ENCODE data around the gene RSPH10B2. TPM values are rescaled to one million over a fixed set of nuclear protein-coding genes. Genes with fewer than 3 reads are reported as not detected.
"Not testable (repeated sequence)": the region's sequence is repeated elsewhere in the genome, so short reads cannot be mapped to it uniquely, and the experiment has no call there.

RSPH10B2 gene
- total RNA-seq, 2 donors from 2014 or later: 0.39 TPM; not detected in 1

DNA sequence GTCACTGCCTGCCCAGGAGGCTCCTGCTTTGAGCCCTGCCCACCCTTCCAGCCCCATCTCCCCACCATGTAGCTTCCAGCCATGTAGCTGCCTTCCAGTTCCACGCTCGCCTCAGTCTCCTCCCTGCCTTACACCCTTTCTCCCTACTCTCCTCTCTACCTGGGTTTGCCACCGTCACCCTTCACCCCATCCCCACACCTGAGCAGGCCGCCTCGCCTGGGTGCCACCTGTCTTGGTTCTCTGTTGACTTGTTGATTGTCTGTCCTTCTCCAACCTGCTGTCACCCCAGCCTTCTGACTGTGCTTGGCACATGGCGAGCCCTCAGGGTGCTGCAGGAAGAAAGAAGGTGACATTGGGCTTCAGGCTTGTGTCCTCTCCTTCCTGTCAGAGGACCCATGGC is 3.7 kb upstream of the RSPH10B2 start:
- ATAC-seq; DNase-seq; intact Hi-C loops (cut with DNase I, micrococcal nuclease): not testable (repeated sequence)

DNA sequence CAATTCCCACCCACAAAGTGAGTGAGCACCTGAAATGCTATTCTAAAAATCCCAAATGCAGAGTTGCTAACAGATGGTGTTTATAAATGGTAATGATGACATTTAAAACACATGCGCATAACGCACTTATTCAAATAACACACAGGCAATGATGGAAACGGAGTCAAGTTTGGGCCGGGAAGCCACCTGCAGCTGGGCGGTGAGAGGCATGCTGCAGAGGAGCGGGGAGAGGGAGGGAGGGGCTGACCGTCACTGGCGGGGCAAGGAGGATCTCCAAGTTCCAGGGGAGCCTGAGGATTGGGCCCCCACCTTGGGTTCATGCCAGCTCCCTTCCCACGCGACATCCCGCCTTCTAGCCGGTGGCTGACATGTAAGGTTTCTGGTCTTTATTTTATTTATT is 7.3 kb downstream of the RSPH10B2 start:
- intact Hi-C loops (cut with DNase I, micrococcal nuclease); ATAC-seq; DNase-seq: not testable (repeated sequence)

DNA sequence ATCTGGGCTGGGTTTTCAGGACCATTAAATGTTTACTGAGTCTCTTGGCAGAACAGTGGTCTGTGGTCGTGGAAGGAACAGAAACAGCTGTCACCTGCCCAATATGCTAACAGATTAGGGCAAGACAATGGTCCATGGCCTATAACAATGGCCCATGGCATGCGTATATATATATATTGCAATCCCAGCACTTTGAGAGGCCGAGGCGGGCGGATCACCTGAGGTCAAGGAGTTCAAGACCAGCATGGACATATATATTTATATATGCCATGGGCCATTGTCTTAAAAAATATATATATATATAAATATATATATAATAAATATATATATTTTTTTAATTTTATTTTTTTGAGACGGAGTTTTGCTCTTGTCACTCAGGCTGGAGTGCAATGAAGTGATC is 27.7 kb downstream of the RSPH10B2 start:
- DNase-seq; ATAC-seq; intact Hi-C loops (cut with DNase I, micrococcal nuclease): not testable (repeated sequence)

DNA sequence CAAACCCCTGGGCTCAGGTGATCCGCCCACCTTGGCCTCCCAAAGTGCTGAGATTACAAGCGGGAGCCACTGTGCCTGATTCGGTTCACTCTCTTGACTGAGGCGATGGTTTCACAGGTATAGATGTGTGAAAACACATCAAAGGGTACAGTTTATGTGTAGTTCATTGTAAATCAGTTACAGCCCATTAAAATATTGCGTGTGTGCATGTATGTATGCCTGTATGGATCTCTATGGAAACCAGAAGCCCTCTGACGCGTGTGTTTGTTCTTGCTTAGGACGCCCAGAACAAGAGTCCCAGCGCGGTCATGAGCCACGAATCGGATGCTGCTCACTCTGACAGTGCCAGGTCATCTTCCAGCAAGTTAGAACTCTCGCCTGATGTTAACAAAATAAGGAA is 35.5 kb downstream of the RSPH10B2 start:
- DNase-seq; ATAC-seq; intact Hi-C loops (cut with DNase I, micrococcal nuclease): not testable (repeated sequence)

DNA sequence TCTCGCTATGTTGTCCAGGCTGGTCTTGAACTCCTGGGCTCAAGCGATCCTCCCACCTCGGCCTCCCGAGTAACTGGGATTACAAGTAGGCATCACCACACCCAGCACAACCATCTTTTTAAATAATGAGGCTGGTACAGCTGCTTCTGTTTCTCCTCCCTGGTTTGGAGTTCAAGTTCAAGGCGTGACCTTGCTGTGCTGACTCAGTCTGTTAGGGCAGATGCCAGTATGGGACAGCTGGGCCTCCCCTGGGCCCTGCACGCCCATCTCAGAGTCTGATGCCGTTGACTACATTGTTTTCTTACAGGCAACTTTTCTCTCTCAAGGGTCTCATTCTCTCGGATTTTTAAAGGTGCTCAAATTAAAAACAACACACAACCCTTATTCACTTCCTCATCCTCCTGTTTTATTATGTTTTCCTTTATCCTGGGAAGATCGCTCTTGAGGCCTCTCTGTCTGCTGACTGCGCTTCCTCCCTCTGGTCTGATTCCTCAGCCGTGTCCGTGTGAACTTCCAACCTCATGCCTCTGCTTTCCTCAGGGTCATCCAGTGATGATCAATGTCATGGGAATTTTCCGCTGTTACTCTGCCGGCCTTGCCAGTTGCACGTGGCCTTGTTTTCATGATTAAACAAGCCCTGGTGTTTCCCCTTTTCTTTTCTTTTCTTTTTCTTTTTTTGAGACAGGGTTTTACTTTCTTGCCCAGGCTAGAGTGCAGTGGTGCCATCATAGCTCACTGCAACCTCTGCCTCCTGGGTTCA is 38.4 kb downstream of the RSPH10B2 start:
- DNase-seq; intact Hi-C loops (cut with DNase I, micrococcal nuclease): not testable (repeated sequence)
- ATAC-seq: peak; percentile 21

DNA sequence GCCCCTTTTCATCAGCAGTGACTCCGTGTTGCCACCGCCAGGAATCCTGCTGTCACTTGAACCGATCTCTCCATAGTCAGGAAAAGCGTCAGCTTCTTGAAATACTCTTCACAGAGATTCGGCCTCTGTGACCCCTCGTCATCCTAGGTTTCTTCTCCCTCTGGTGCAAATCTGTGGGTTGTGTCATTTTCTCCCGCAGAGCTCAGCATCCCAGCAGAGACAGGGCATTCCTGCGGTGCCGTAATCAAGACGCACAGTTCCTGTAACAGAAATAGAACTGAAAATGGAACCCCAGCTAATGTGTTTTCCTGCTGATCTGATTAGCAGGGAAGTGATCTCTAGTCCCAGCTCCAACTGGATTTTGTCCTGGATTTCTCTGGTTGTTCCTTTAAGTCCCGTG is 40.4 kb downstream of the RSPH10B2 start:
- intact Hi-C loops (cut with DNase I, micrococcal nuclease); ATAC-seq; DNase-seq: not testable (repeated sequence)

DNA sequence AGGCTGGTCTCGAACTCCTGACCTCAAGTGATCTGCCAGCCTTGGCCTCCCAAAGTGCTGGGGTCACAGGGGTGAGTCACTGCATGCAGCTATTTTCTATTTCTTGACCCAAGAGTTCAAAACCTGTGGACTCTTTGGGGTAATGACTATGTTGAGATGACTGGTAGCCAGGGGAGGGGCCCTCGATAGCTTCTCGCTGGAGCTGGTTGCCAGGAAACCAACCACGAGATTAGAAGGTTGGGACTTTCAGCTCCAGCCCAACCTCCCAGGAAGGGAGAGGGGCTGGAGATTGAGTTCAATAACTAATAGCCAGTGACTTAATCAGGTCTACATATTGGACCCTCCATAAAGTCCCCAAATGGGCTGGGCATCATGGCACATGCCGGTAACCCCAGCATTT is 43.3 kb downstream of the RSPH10B2 start:
- ATAC-seq, DNase-seq: not testable (repeated sequence)

DNA sequence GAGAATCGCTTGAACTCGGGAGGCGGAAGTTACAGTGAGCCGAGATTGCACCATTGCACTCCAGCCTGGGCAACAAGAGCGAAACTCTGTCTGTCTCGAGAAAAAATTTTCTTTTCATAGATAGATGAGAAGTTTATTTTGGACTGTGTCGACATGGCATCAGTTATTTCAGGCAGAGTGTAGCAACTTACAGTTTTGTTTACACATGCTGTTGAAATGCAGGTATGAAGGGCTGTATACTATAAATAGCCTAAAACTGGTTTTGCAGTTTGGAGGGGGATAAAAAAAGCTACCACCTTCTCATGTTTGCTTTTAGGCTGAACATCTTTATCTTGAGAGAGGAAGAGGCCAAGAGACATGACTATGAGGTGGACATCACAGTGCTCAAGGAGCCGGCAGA is 44.1 kb downstream of the RSPH10B2 start:
- DNase-seq; intact Hi-C loops (cut with DNase I, micrococcal nuclease); ATAC-seq: not testable (repeated sequence)

More for the DNA sequence above, 43.3 kb downstream of the RSPH10B2 start:
- intact Hi-C loops (cut with DNase I, micrococcal nuclease): not testable (repeated sequence)

DNA sequence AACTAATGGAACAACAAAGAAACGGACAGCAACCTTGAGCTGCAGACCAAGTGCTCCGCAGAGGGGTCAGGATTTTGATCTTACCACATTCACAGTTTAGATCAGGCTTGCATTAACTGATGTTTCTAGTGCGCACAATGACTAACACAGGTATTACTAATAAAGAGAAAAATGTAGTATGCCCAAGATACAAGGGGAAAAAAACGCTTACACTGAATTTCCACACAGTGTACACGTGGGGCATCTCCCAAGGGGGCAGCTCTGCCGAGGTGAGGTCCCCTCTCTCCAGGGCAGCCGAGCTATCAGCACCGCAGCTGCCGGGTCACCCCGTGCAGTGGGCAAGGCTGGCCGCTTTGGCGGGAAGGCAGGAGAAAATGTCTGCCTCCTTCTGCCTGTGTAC is 46.0 kb downstream of the RSPH10B2 start:
- intact Hi-C loops (cut with DNase I, micrococcal nuclease); ATAC-seq; DNase-seq: not testable (repeated sequence)

DNA sequence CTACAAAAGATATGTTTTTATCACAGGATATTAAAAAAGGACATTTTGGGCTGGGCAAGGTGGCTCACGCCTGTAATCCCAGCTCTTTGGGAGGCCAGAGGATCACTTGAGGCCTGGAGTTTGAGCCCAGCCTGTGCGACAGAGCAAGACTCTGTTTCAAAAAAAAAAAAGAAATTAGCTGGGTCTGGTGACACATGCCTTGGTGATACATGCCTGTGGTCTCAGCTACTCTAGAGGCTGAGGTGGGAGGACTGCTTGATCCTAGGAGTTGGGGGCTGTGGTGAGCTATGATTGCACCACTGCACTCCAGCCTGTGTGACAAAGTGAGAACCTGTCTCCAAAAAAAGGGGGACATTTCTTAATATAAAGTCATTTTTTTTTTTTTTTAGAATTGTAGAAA is 46.4 kb downstream of the RSPH10B2 start:
- DNase-seq; ATAC-seq; intact Hi-C loops (cut with DNase I, micrococcal nuclease): not testable (repeated sequence)

DNA sequence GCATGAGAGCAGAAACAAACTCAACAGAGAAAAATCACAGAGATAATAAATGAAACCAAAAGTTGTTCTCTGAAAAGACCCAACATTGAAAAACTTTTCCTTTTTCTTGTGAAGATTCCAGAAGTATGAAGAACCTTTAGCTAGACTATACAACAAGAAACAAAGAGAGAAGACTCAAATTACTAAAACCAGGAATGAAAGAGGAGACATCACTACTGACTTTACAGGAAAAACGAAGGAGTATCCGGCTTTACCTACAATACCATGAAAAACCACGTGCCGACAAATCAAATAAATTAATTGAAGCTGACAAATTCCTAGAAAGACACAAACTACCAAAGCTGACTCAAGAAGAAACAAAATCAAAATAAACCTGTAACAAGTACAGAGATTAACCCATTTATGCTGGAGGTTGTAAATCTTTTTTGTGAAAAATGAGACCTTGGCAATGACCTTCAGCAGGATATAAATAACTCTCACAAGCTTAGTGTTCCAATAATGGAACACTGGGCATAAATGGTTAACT is 53.6 kb downstream of the RSPH10B2 start:
- DNase-seq; ATAC-seq; intact Hi-C loops (cut with DNase I, micrococcal nuclease): not testable (repeated sequence)

DNA sequence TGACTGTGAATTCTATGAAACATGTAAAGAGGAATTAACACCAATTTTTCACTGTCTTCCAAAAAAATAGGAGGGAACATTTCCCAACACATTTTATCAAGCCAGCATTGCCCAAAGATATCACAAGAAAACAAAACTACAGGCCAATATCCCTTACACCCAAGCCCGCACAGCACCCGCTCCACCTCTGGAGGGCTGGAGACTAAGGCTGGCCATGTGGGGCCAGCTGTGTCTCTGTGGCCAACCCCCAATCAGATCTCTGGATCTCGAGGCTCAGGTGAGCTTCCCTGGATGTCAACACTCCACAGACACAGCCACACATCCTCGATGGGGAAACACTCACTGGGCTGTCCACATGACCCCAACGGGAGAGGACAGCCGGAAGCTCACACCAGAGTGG is 54.1 kb downstream of the RSPH10B2 start:
- intact Hi-C loops (cut with DNase I, micrococcal nuclease); ATAC-seq; DNase-seq: not testable (repeated sequence)

DNA sequence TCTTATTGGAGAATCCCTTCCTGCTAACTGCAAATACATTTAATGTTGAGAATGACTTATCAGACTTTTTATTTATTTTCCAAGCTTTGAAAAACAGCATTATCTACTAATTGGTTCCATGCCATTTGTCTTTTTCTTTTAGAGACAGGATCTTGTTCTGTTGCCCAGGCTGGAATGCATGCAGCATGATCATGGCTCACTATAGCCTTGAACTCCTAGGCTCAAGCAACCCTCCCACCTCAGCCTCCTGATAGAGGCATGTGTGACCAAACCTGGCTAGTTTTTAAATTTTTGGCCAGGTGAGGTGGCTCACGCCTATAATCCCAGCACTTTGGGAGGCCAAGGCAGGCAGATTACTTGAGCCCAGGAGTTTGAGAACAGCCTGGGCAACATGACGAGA is 59.1 kb downstream of the RSPH10B2 start:
- ATAC-seq; intact Hi-C loops (cut with DNase I, micrococcal nuclease); DNase-seq: not testable (repeated sequence)

DNA sequence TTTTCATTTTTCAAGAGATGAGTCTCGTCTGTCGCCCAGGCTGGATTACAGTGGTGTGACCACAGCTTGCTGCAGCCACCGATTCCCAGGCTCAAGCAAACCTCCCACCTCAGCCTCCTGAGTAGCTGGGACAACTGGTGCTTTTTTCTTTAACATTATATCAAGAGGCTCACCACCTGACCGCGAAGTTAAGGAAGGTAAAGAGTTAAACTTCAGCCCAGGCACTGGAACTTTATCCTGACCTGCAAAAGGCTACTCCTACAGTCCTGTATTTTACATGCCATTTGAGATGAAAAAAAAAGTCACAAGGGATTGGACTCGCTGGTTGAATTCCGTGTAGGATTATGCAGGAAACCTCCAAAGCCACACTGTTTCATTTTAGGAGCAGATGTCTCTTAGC is 61.6 kb downstream of the RSPH10B2 start:
- ATAC-seq; intact Hi-C loops (cut with DNase I, micrococcal nuclease); DNase-seq: not testable (repeated sequence)

DNA sequence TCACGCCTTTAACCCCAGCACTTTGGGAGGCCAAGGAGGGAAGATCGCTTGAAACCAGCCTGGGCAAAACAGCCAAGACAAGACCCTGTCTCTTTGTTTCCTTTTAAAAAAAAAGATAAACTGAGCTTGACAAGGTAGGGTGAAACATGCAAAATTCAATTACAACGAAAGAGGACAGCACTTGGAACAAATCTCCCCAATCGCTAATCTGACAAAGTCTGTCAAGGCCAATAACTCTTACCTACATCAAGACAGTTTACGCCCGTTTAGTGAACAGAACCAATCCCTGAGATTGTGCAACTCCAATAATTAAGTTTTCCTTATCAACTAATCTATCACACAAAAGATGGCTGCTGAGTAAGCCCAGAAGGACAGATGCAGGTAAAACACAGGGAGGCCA is 67.7 kb downstream of the RSPH10B2 start:
- ATAC-seq; intact Hi-C loops (cut with DNase I, micrococcal nuclease); DNase-seq: not testable (repeated sequence)

DNA sequence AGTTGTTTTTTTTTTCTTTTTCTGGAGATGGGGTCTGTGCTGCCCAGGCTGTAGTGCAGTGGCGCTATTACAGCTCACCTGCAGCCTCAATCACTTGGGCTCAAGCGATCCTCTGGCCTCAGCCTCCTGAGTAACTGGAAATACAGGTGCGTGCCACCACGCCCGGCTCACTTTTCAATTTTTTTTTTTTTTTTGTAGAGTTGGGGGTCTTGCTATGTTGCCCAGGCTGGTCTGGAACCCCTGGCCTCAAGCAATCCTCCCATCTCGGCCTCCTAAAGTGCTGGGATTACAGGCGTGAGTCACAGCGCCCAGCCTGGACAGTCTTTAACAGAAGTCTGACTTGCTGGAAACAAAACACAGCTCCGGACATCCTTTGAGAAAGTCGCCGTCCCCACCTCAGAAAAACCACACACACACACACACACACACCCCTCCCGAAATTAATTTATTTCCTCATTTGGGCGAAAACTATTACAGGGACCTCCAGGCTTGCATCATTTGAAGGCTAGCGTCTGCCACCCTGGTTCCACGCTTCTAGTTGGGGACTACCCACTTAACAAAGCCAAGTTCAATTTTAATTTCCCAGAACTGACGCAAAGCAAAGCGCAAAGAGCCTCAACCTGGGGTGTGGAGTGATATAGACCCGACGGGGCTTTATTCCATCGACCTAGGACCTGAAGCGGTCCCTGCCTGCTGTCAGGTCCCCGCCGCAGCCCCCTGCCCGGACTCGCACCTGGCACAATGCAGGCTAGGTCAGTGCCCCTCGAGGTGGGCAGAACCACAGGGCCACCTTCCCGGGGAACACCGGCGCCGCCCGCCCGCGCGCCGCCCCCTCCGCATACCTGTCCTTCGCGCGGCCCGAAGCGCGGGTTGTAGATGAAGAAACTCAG is 71.6 kb downstream of the RSPH10B2 start:
- ATAC-seq: peak; percentile 51
- intact Hi-C loops (cut with DNase I, micrococcal nuclease); DNase-seq: not testable (repeated sequence)

DNA sequence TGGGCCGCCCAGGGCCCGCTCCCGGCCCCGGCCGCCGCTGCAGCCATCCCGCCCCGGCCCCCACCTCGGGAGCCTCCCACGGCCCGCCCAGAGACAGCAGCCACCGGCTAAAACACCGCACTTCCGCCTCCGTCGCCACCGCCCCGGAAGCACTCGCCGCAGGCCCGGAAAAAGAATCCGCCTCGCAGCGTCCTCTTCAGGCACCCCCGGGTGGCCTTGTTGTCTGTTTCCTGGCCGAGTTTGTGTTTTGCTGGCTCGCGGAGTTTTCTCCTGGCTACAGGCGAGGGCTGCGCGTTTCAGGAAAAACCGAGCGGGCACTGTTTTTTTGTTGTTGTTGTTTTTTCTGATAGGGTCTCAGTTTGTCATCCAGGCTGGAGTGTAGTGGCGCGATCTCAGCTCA is 72.2 kb downstream of the RSPH10B2 start, which contains the start of gene CCZ1B:
CCZ1B (minus strand) TSS at position 125 of the 400 bp plus-strand sequence; CDS start at position 47, 78 bp downstream.
- intact Hi-C loops (cut with DNase I, micrococcal nuclease): not testable (repeated sequence)
- ATAC-seq (peak; percentile 99), DNase-seq (peak; percentile 82 to 89)

DNA sequence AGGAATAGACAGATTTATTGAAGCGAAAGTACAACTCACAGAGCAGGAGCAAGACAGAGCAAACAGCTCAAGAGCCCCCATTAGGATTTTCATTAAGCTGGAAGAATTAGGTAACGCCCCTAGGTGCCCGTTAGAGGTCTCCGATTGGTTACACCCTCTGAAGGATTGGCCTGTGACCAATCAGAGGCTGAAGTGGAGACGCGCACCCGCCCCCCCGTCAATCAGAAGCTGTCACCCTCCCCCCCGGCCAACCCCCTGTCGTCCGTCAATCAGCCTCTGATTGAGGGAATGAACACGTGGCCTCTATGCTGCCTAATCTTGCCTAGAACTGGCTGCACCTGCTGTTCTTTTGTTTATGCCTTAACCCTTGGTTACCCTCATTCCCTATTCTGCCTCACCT is 73.3 kb downstream of the RSPH10B2 start:
- ATAC-seq; intact Hi-C loops (cut with DNase I, micrococcal nuclease); DNase-seq: not testable (repeated sequence)

DNA sequence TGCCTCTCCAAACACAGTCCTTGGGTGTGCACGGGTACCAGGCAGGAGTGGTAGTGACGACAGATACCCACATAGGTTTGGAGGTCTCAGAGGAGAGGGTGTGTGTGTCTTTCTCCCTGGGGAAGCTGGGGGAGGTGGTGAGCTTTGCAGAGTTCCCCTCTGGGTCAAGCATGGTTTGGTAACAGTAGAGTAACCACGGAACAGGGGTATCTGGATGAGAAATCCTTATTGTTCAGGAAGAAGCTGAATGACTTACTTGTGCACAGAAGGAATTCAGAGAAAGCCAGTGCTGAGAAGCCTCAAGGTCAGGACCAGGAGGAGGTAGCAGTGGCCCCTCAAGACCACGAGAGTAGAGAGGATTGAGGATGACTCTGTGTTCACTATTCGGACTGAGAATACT is 75.7 kb downstream of the RSPH10B2 start:
- ATAC-seq; intact Hi-C loops (cut with DNase I, micrococcal nuclease): not testable (repeated sequence)

More for the DNA sequence above, 75.7 kb downstream of the RSPH10B2 start:
- DNase-seq: not testable (repeated sequence)

Measured in left colon (tissue), 2 donors.